Heart right ventricle (tissue), 16 donors: ENCODE results near the gene RCAN2. TPM values are rescaled to one million over a fixed set of nuclear protein-coding genes. Genes with fewer than 3 reads are reported as not detected.
A peak's percentile ranks its signal among the peaks of the same experiment; 100 is the strongest.

Experiments used
- ATAC-seq, 8 donors: fragments of 200-7000 bp; cut with Tn5 transposase; one replicate each; pipeline ENCODE4 v1.9.1; 2020; ENCODE audit warnings: mild to moderate bottlenecking in 8 of 8, moderate library complexity in 8 of 8, moderate number of reproducible peaks in 1 of 8
- DNase-seq, 2 donors: peaks; one replicate each; pipeline ENCODE4 v3.0.0-alpha.2; 2020
- H3K27ac ChIP-seq, 10 donors: fragments of 200-600 bp; sonication (generic) in 2 of 10; one replicate each; pipeline versions ENCODE4 v1.5.0 to v1.8.0; 2020 to 2022; ENCODE audit warnings: mild to moderate bottlenecking in 3 of 10
- H3K27me3 ChIP-seq, 7 donors: fragments of 200-600 bp; one replicate each; pipeline ENCODE4 v1.8.0; 2021 to 2022; ENCODE audit warnings: mild to moderate bottlenecking in 2 of 7
- H3K36me3 ChIP-seq, 9 donors: fragments of 200-600 bp; sonication (generic) in 1 of 9; one replicate each; pipeline versions ENCODE4 v1.5.0 to v1.8.0; 2020 to 2022; ENCODE audit warnings: mild to moderate bottlenecking in 2 of 9
- H3K4me1 ChIP-seq, 9 donors: fragments of 200-600 bp; sonication (generic) in 1 of 9; one replicate each; pipeline versions ENCODE4 v1.5.0 to v1.8.0; 2020 to 2022; ENCODE audit warnings: mild to moderate bottlenecking in 4 of 9
- H3K4me3 ChIP-seq, 10 donors: fragments of 200-600 bp; sonication (generic) in 2 of 10; one replicate each; pipeline versions ENCODE4 v1.5.0 to v1.8.0; 2020 to 2022; ENCODE audit warnings: mild to moderate bottlenecking in 7 of 10, moderate library complexity in 2 of 10
- H3K9me3 ChIP-seq, 11 donors: fragments of 200-600 bp in 10 of 11; sonication (generic) in 2 of 11; one replicate each; pipeline versions ENCODE4 v1.5.0 to v1.8.0; 2013 to 2022; ENCODE audit warnings: mild to moderate bottlenecking in 2 of 11, control low read depth in 1 of 11, moderate library complexity in 1 of 11
- WGBS, 2 donors: extraction: QIAGEN DNeasy Blood & Tissue Kit; methylation state at CpG; one replicate each; pipeline ENCODE4 v1.1.7; 2013; ENCODE audit warnings: inconsistent platforms in 1 of 2; 5-methylcytosine and 5-hydroxymethylcytosine counted together
- intact Hi-C, 10 donors: fragments of 100-400 bp; cut with DNase I; formaldehyde crosslinking; loops; one replicate each; pipeline versions ENCODE4 v1.11.1 to v1.14.2; 2022
- polyA plus RNA-seq, 2 donors: library from polyadenylated mRNA; stranded (reverse); fragments of 200-250 nt; gene quantifications; one replicate each; pipeline ENCODE4 v1.2.3, GENCODE V29; 2013
- total RNA-seq, 10 donors: library from RNA; stranded (reverse); fragmentation: NEBNext Ultra II Directional in 3 of 10; extraction: Animal tissue kit (Norgen Biotek cat#: 25700) in 3 of 10; gene quantifications; one replicate each; pipeline versions ENCODE4 v1.2.1 to v1.2.4, GENCODE V29; 2021 to 2023
- TF ChIP-seq, protein P1 (sequence below), 9 donors: fragments of 200-600 bp; sonication (generic) in 2 of 9; IDR thresholded peaks; one replicate each; pipeline versions ENCODE4 v1.5.0 to v1.8.0; 2021 to 2022; ENCODE audit warnings: antibody characterized with exemption in 9 of 9, mild to moderate bottlenecking in 5 of 9, moderate library complexity in 1 of 9
- donor health status: Arrhythmogenic right ventricular cardiomyopathy.
- donor health status: ischemic (EF 13 %, LVEDD 7.1; RV severe dilation, severe dysfunction).
- donor health status: healthy with polysubstance abuse.
- donor health status: DM: no; HTN: yes; CAD: no.
- donor health status: DM: no; HTN: no; CAD: no.
- donor health status: ischemic (EF 25% LVEDD 6.9; RV normal size, moderate dysfunction).
- donor health status: ischemic (EF 25% LVEDD 5.7; RV mildly dilated, moderate dysfunction).
- donor health status: healthy.
- donor health status: DM: yes; HTN: yes; CAD: no.
- donor health status: Ischemic cardiomyopathy.
- donor health status: ischemic (EF 35%, LVEDD 5.7; RV mildly dilated, moderate dysfunction).
- donor health status: nonischemic (EF 11% LVEDD 7.7; RV severe dilation, severe dysfunction).
- donor health status: DM: yes; HTN: yes; CAD: no.
- donor health status: PGD.
- donor health status: ischemic (EF 29% LVEDD 5.4; RV normal size, mild dysfunction).
- donor health status: nonischemic (EF 23%, LVEDD 6.1; RV moderate dilation, normal function).

RCAN2 gene
- total and polyA plus RNA-seq, 12 donors: 51.0 to 352 (median 298) TPM

DNA sequence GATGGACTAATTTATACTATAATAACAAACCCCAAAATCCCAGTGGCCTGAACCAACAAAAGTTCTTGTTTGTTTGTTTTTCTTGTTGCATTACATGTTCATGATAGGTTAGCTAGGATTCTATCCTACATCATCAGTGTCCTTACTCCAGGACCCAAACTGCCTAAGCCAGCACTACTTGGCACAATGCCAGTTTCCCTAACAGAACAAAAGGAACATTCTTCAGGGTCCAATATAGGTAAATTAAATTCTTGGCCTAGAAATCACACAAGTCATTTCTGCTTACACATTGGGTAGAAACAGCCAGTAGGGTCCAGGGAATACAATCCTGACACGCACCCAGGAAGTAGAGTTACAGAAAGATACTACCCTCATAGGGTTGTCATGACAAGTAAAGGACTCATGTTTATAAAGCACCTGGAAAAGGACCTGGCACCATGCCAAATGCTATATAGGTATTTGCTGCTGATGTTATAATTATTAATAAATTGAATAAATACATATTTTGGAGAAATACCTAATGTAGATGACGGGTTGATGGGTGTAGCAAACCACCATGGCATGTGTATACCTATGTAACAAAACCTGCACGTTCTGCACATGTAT lies 38.8 kb downstream of the RCAN2 start:
- ATAC-seq (peak in 1 of 8 donors; percentile 26), DNase-seq (no peak)
- TF ChIP-seq, protein P1, sequence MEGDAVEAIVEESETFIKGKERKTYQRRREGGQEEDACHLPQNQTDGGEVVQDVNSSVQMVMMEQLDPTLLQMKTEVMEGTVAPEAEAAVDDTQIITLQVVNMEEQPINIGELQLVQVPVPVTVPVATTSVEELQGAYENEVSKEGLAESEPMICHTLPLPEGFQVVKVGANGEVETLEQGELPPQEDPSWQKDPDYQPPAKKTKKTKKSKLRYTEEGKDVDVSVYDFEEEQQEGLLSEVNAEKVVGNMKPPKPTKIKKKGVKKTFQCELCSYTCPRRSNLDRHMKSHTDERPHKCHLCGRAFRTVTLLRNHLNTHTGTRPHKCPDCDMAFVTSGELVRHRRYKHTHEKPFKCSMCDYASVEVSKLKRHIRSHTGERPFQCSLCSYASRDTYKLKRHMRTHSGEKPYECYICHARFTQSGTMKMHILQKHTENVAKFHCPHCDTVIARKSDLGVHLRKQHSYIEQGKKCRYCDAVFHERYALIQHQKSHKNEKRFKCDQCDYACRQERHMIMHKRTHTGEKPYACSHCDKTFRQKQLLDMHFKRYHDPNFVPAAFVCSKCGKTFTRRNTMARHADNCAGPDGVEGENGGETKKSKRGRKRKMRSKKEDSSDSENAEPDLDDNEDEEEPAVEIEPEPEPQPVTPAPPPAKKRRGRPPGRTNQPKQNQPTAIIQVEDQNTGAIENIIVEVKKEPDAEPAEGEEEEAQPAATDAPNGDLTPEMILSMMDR (IDR thresholded peaks at IDR 0.05): no peak
- H3K27ac ChIP-seq: peak overlapping the region in 5 of 10 donors; percentile 18 to 66 (median 32)
- peaks cover 4 to 61% (median 38%) of the 10 kb centered on the region in 9 donors for H3K4me1 ChIP-seq
- 94% methylated on average over 3 of the region's 3 CpGs for WGBS, 2 donors
- intact Hi-C loops: no loop called here
- no peak overlapping the region for H3K4me3 ChIP-seq
- peaks cover 0 to 24% (median 7%) of the 10 kb centered on the region in 11 donors for H3K9me3 ChIP-seq
- H3K27me3 ChIP-seq: no peaks in the 10 kb centered on the region
- peaks cover 0 to 14% (median 0%) of the 10 kb centered on the region in 9 donors for H3K36me3 ChIP-seq

DNA sequence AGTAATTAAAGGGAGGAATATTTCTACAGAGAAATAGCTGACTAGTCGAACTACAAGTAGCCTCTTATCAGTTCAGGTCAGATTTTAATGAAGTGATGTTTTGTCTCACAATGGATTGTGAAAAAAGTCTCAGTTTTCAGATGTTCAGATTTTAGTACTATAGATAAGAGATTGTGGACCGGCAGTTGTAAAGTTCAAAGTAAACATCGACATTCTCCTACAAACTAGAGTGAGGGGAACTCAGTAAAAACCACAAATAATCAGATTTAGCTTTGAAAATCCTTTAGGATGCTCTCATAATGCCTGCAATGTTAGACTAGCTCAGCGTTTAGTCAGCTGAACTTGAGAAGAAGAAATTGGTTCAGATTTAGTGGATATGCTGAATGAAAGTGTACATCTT lies 39.9 kb downstream of the RCAN2 start:
- peak overlapping the region in 2 of 10 donors; percentile 0 to 1 for H3K27ac ChIP-seq
- DNase-seq (no peak), ATAC-seq (no peak)
- 56 to 57% methylated on average over 4 of the region's 4 CpGs for WGBS, 2 donors
- peaks cover 4 to 54% (median 36%) of the 10 kb centered on the region in 9 donors for H3K4me1 ChIP-seq
- H3K4me3 ChIP-seq: no peak overlapping the region
- H3K27me3 ChIP-seq: no peaks in the 10 kb centered on the region
- intact Hi-C loops: no loop called here
- H3K36me3 ChIP-seq: peaks cover 0 to 14% (median 0%) of the 10 kb centered on the region in 9 donors
- H3K9me3 ChIP-seq: peaks cover 0 to 31% (median 7%) of the 10 kb centered on the region in 11 donors
- TF ChIP-seq, protein P1 (IDR thresholded peaks at IDR 0.05): no peak

DNA sequence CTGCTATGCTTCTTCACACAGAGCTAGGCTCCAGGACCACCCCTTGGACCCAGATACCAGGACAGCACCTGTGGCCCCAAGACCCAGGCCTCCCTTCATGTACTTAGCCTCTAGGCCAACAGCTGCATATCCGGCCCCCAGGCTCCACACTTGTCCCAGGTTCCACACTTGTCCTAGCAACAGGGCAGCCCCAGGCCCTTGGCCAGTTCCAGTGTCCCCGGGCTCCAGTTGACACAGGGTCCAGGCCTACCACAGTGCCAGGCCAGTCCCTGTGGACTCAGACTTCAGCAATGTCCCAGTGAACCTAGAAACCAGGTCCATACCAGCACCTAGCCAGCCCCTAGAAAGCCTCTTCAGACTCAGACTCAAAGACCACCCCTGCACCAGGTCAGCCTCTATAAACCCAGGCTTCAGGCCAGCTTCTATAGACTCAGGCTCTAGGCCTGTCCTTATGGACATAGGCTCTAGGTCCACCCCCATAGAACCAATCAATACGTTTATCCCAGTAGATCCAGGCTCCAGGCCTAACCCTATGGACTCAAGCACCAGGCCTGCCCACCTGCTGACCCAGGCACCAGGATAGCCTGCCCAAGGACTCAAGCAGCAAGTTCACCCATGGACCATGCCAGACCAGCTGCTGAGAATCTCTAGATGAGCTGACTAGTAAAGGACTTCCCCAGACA lies 46.3 kb downstream of the RCAN2 start:
- H3K27ac ChIP-seq: peak overlapping the region in 5 of 10 donors; percentile 2 to 89 (median 72)
- 75 to 95% methylated on average over 3 of the region's 3 CpGs for WGBS, 2 donors
- ATAC-seq: peak in 4 of 8 donors; percentile 15 to 68 (median 34)
- no peaks in the 10 kb centered on the region for H3K27me3 ChIP-seq
- intact Hi-C loops: no loop called here
- H3K4me3 ChIP-seq: no peak overlapping the region
- TF ChIP-seq, protein P1 (IDR thresholded peaks at IDR 0.05): no peak
- H3K36me3 ChIP-seq: peaks cover 0 to 4% (median 0%) of the 10 kb centered on the region in 9 donors
- H3K4me1 ChIP-seq: peaks cover 0 to 45% (median 22%) of the 10 kb centered on the region in 9 donors
- peaks cover 0 to 36% (median 7%) of the 10 kb centered on the region in 11 donors for H3K9me3 ChIP-seq
- DNase-seq: no peak

DNA sequence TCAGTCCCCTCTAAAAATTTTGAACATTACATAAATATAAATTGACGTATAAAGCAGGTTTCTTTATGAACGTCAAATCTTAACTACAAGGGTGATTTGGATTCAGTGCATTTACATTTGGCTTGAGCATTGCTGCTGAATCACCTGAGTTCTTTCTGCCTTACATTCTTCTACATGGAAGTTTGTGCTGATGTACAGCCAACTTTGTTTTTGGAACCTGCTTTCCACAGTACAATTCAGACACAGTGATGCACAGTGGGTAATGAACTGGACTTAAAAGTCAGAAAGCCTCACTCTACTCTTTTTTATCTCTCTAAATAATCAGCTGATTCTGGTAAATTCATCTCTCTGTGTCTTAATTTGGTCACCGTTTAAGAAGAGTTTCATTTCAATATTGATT lies 47.6 kb downstream of the RCAN2 start:
- TF ChIP-seq, protein P1 (IDR thresholded peaks at IDR 0.05): no peak
- 56 to 70% methylated on average over 3 of the region's 3 CpGs for WGBS, 2 donors

More for the DNA sequence above, 47.6 kb downstream of the RCAN2 start:
- H3K4me1 ChIP-seq: peaks cover 0 to 58% (median 34%) of the 10 kb centered on the region in 9 donors
- no peaks in the 10 kb centered on the region for H3K27me3 ChIP-seq
- ATAC-seq (peak in 3 of 8 donors; percentile 41 to 71 (median 59)), DNase-seq (no peak)
- intact Hi-C loops: no loop called here
- H3K36me3 ChIP-seq: no peaks in the 10 kb centered on the region
- H3K4me3 ChIP-seq: no peak overlapping the region
- H3K9me3 ChIP-seq: peaks cover 0 to 23% (median 4%) of the 10 kb centered on the region in 11 donors
- peak overlapping the region in 9 of 10 donors; percentile 13 to 89 (median 63) for H3K27ac ChIP-seq
